Activated B cell treated with CpG ODN at 0.5 μM for 24 hours (primary cell): ENCODE data around the gene TRIM3. TPM values are rescaled to one million over a fixed set of nuclear protein-coding genes. Genes with fewer than 3 reads are reported as not detected.
A peak's percentile ranks its signal among the peaks of the same experiment; 100 is the strongest.

Experiments used
- ATAC-seq: fragments of 200-7000 bp; cut with Tn5 transposase; one replicate; pipeline ENCODE4 v1.10.0; 2021; ENCODE audit warnings: low read depth, mild to moderate bottlenecking, moderate library complexity
- CTCF ChIA-PET: fragments of 350-600 bp; sonication (Branson Sonifier 250); formaldehyde crosslinking; loops from one replicate; lab custom pipeline; 2021; ENCODE audit warnings: antibody characterized with exemption; lab: Charles Lee
- POLR2A ChIA-PET: fragments of 350-600 bp; sonication (Branson Sonifier 250); formaldehyde crosslinking; loops from one replicate; lab custom pipeline; 2021; ENCODE audit warnings: antibody characterized with exemption; lab: Charles Lee
- DNase-seq: peaks from one replicate; pipeline ENCODE4 v3.0.0; 2022
- H3K27ac Mint-ChIP-seq: one replicate; pipeline ENCODE4 v1.8.0; 2020; ENCODE audit warnings: mixed read lengths
- H3K27me3 Mint-ChIP-seq: one replicate; pipeline ENCODE4 v1.8.0; 2021; ENCODE audit warnings: mixed read lengths
- H3K36me3 Mint-ChIP-seq: one replicate; pipeline ENCODE4 v1.8.0; 2021; ENCODE audit warnings: low read depth, mixed read lengths
- H3K4me1 Mint-ChIP-seq: one replicate; pipeline ENCODE4 v1.8.0; 2021; ENCODE audit warnings: mixed read lengths
- H3K4me3 Mint-ChIP-seq: one replicate; pipeline ENCODE4 v1.8.0; 2020; ENCODE audit warnings: mild to moderate bottlenecking, mixed read lengths
- H3K9me3 Mint-ChIP-seq: one replicate; pipeline ENCODE4 v1.8.0; 2020; ENCODE audit warnings: mixed read lengths
- intact Hi-C: fragments of 100-400 bp; cut with micrococcal nuclease; formaldehyde crosslinking; loops from one replicate; pipeline ENCODE4 v1.15.1; 2024
- total RNA-seq: library from RNA; stranded (reverse); gene quantifications from 2 replicates; pipeline ENCODE4 v1.2.3, GENCODE V29; 2022
- TF ChIP-seq, protein P1 (sequence below): fragments of 200-600 bp; IDR thresholded peaks from one replicate; pipeline ENCODE4 v1.8.0; 2022; ENCODE audit warnings: antibody characterized with exemption, mild to moderate bottlenecking

TRIM3 gene
- total RNA-seq, 1 donor from 2014 or later: 8.3 TPM

DNA sequence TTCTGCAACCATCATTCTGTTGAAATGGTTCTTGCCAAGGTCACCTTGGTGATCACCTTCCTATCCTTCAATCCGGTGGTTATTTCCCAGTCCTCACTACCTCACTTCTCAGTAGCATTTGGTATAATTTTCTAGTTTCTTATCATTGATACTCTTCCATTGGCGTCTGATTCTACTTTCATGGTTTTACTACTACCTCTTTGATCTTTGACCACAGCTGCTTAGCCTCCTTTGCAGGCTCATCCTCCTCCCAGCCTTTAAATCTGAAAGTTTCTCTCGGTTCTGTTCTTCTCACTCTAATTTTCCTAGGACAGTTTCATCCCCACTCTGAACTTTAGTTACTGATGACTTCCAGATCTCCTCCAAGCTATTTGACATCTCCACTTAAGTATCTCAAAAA, 12.5 kb upstream of the TRIM3 start:
- peaks cover 42% of the 10 kb centered on the region for H3K36me3 Mint-ChIP-seq
- ChIA-PET POLR2A (interaction anchor here (0.6 kb wide), 1 partner anchor 95 kb away, joined by 3 read pairs; no protein-coding TSS in a partner anchor), CTCF (interaction anchor here (1.7 kb wide), 1 partner anchor 107 kb away, joined by 4 read pairs; no protein-coding TSS in a partner anchor)
- TF ChIP-seq, protein P1, sequence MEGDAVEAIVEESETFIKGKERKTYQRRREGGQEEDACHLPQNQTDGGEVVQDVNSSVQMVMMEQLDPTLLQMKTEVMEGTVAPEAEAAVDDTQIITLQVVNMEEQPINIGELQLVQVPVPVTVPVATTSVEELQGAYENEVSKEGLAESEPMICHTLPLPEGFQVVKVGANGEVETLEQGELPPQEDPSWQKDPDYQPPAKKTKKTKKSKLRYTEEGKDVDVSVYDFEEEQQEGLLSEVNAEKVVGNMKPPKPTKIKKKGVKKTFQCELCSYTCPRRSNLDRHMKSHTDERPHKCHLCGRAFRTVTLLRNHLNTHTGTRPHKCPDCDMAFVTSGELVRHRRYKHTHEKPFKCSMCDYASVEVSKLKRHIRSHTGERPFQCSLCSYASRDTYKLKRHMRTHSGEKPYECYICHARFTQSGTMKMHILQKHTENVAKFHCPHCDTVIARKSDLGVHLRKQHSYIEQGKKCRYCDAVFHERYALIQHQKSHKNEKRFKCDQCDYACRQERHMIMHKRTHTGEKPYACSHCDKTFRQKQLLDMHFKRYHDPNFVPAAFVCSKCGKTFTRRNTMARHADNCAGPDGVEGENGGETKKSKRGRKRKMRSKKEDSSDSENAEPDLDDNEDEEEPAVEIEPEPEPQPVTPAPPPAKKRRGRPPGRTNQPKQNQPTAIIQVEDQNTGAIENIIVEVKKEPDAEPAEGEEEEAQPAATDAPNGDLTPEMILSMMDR: no peak
- peaks cover 20% of the 10 kb centered on the region for H3K4me1 Mint-ChIP-seq
- ATAC-seq: no peak
- no peak for DNase-seq
- no peaks in the 10 kb centered on the region for H3K27me3 Mint-ChIP-seq
- intact Hi-C loops: no loop called here
- no peaks in the 10 kb centered on the region for H3K9me3 Mint-ChIP-seq
- no peak overlapping the region for H3K27ac Mint-ChIP-seq
- no peak overlapping the region for H3K4me3 Mint-ChIP-seq

DNA sequence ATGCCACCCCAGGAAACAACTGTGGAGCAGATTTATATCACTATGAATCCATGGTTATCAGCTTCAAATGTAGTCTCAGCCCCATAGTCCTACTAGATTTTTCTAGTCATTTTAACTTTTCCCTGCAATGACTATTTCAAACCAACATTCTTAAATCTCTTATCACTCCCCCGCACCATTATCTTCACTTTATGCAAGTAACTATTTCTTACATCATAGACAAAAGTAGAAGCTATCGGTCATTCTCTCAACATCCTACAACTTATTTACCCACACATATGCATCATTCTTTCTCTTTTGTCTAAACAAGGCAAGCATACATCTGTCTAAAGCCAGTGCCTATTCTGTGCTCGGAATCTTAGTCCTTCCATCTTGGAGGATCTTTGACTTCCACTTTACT, 11.9 kb upstream of the TRIM3 start:
- DNase-seq (no peak), ATAC-seq (no peak)
- intact Hi-C loops: no loop called here
- H3K27me3 Mint-ChIP-seq: no peaks in the 10 kb centered on the region
- ChIA-PET CTCF (no interaction called here), POLR2A (interaction anchor here (1.3 kb wide), 1 partner anchor 260 kb away, joined by 3 read pairs; no protein-coding TSS in a partner anchor)
- TF ChIP-seq, protein P1: no peak
- H3K4me1 Mint-ChIP-seq: peaks cover 26% of the 10 kb centered on the region
- no peak overlapping the region for H3K27ac Mint-ChIP-seq
- H3K36me3 Mint-ChIP-seq: peaks cover 48% of the 10 kb centered on the region
- H3K9me3 Mint-ChIP-seq: no peaks in the 10 kb centered on the region
- no peak overlapping the region for H3K4me3 Mint-ChIP-seq

DNA sequence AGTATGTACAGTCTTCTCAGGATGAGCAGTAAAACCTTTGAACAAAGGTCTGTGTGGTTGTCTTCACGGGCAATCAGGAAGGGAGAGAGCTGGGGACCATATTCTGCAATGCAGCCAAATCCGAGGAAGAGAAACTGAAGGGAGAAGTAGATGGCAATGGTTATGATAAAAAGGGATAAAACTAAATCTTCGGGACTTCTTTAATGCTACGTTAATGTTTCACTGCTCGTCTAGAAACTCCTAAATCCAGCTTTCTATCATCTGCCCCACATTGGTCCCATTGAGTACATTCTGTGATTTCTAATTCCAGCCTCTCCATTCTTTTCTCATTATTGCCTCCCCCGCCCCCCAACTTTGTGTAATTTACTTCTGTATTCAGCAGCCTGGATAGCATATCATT, 9.3 kb upstream of the TRIM3 start:
- Mint-ChIP-seq H3K9me3 (no peaks in the 10 kb centered on the region), H3K4me3 (peak overlapping the region; percentile 39), H3K27me3 (no peaks in the 10 kb centered on the region), H3K27ac (peak overlapping the region; percentile 97), H3K4me1 (peaks cover 42% of the 10 kb centered on the region), H3K36me3 (peaks cover 38% of the 10 kb centered on the region)
- DNase-seq (no peak), ATAC-seq (no peak)
- CTCF ChIA-PET: interaction anchor here (0.8 kb wide), 1 partner anchor 104 kb away, joined by 5 read pairs; no protein-coding TSS in a partner anchor
- POLR2A ChIA-PET: interaction anchor here (2.4 kb wide), 1 partner anchor 136 kb away, joined by 17 read pairs; the partner anchor contains the start of gene TPP1
- TF ChIP-seq, protein P1: no peak
- intact Hi-C loops: loop anchor here (5.0 kb wide), 1 partner anchor 1876 kb away; the partner anchor contains the start of gene TRIM68

DNA sequence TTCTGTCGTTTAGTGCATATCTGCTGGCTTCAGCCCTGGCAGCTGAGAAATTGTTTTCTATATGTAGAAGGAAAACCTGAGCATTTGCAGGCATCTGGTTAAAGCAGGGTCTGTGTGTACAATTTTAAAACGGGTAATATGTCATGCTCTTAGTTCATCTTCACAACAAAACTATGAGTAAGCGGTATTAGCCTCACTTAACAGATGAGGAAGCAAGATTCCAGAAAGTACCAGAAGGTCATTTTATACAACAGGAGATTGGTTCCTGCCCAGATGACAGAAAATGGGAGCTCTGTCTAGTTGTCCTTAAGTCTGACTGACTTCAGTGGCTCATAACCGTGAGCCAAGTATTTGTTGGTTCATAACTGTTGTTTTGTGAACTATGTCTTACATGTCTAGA, 8.7 kb upstream of the TRIM3 start:
- TF ChIP-seq, protein P1: no peak
- no peaks in the 10 kb centered on the region for H3K27me3 Mint-ChIP-seq
- ATAC-seq: no peak
- H3K4me3 Mint-ChIP-seq: peak overlapping the region; percentile 95
- H3K9me3 Mint-ChIP-seq: no peaks in the 10 kb centered on the region
- CTCF ChIA-PET: interaction anchor here (0.8 to 1.9 kb wide), 2 partner anchors 103 to 201 kb away, joined by 5 to 8 read pairs; partner anchors contain the start of gene MRPL17
- peaks cover 42% of the 10 kb centered on the region for H3K4me1 Mint-ChIP-seq
- peaks cover 40% of the 10 kb centered on the region for H3K36me3 Mint-ChIP-seq
- DNase-seq: no peak
- POLR2A ChIA-PET: interaction anchor here (0.9 to 2.4 kb wide), 8 partner anchors 8 to 290 kb away, joined by 3 to 20 read pairs (median 8); partner anchors contain the start of genes MRPL17, TAF10, TPP1 and TRIM3
- peak overlapping the region; percentile 97 for H3K27ac Mint-ChIP-seq
- intact Hi-C loops: loop anchor here (5.0 kb wide), 1 partner anchor 1875 kb away; the partner anchor contains the start of gene TRIM68

DNA sequence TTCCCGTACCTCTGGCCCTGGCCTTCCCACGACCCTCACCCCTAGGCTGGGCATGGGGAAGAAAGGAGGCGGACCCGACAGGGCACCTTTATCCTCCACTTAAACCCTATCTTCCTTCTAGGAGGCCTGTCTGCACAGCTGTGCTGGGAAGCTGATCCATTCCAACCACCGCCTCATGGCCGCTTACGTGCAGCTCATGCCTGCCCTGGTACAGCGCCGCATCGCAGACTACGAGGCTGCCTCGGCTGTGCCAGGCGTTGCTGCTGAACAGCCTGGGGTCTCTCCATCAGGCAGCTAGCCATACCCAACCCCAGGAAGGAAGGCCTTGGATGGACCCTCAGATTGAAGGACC, 8.2 kb upstream of the TRIM3 start:
- peak overlapping the region; percentile 97 for H3K27ac Mint-ChIP-seq
- intact Hi-C loops: loop anchor here (1.0 to 5.0 kb wide), 10 partner anchors 63 to 1875 kb away; partner anchors contain the start of genes APBB1, FHIP1B, ILK and MRPL17
- H3K4me3 Mint-ChIP-seq: peak overlapping the region; percentile 95
- ChIA-PET CTCF (interaction anchor here (1.0 to 1.9 kb wide), 6 partner anchors 12 to 224 kb away, joined by 3 to 9 read pairs (median 4); partner anchors contain the start of genes MRPL17 and SMPD1), POLR2A (interaction anchor here (0.7 to 2.4 kb wide), 18 partner anchors 8 to 792 kb away, joined by 3 to 20 read pairs (median 6); partner anchors contain the start of genes APBB1, MRPL17, SMPD1 and TAF10)
- peaks cover 45% of the 10 kb centered on the region for H3K36me3 Mint-ChIP-seq
- H3K4me1 Mint-ChIP-seq: peaks cover 42% of the 10 kb centered on the region
- DNase-seq: no peak
- H3K9me3 Mint-ChIP-seq: no peaks in the 10 kb centered on the region
- TF ChIP-seq, protein P1: no peak
- no peaks in the 10 kb centered on the region for H3K27me3 Mint-ChIP-seq
- no peak for ATAC-seq
